GM18870 (cell line): Measurements from ENCODE around the gene XPR1.

Source experiments
- ATAC-seq: cut with Tn5 transposase; IDR thresholded peaks from one replicate; pipeline ENCODE4 v1.9.1; 2021; ENCODE audit warnings: moderate library complexity; ENCODE audit not compliant: unreplicated experiment

The XPR1 gene

DNA sequence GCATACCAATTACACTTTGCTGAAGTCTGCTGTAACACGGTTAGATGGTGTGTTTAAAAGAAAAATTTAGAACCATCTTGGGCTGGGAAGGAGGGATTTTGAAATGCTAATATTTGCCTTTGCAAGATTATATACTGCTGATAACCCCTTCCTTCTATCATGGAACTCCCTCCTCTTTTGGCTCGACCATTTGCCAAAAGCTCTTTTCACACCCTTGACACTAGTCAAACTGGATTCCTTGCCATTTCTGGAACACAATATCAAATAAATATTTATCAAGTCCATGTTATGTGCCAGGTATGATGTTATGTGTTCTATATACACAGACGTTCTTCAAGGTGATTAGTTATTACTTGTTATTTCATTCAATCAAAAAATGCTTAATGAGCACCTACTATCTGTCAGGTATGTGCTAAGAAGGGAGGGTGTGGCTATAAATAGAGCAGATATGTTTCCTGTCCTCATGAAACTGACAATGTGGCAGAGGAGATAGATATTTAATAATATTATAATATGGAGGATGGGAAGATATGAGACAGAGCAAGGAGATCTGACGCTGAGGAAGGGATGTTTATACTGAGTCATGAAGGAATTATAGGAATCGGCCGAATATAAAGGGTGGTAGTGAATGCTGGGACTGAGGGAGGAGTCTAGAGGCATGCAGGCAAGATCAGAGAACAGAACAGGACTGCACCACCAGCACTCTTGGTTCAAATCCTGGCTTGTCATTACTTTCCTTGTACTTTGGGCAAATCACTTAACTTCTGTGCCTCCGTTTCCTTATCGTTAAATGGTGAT lies 16.1 kb upstream of the XPR1 start:
- no peak for ATAC-seq

GRCh38 chr1:180616439-180616838 lies 15.4 kb upstream of the XPR1 start:
- no peak for ATAC-seq

DNA sequence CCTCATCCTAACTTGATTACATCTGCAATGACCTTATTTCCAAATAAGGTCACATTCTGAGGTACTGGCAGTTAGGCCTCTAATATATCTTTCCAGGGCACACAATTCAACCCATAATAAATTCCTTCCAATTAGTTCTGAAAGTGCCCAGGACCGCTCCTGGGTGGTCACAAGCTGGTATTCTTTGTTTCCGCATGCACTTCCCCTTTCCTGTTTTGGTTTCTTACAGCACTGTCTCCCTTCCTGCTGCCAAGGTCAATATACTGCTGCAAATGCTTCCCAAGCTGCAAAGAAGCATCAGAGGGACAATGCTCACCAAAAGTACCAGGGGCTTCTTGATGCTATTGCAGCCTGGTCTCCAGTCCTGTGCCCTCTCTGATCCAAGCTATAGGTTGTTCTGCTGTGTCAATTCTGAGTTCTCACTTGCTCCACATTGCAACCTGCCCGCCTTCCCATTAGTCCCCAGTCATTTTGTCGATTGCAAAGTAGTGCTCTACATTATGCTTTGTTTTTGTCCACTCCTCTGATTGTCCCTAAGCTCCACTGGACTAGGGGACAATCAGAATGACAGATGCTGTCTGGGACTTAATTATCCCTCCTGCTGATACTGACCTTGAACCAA lies 13.9 kb upstream of the XPR1 start:
- no peak for ATAC-seq

- ATAC-seq = no peak
These were observed 11.2 kb upstream of the XPR1 start for GRCh38 chr1:180620581-180620980.

- ATAC-seq = no peak
These were observed 8.9 kb upstream of the XPR1 start for GRCh38 chr1:180622658-180623508.

DNA sequence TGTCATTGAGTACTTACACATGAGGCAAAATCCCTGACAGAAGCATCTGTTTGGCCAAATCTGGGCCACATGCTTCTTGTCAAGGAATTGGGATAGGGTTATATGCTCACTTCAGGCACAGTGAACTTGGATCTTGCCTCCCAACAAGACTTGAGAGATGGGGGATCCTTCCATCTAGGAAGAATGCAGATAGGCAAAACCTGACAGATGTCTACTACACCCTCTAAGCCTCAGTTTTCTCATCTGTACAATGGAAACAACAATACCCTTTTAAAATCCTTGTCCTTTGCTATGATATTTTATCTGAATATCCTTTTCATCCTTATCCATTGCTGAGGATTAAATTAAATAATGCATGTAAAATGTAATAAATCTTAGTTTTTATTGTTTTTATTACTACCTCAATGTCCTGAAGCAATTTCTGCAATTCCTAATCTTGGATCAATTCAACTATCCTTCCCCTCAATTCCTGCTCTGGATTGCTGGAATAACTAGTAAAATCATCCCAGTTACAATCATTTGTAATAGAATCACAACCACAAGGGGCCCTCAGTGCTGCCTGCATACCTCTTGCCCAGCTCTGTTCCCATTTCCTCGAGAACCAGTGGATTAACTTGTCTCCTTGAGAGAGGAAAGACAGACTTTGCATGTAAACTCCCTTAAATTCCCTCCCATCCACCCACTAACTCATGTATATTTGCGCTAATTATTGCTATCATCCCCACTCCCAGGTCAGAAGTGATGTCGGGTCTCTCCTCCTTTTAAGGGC lies 8.1 kb upstream of the XPR1 start:
- no peak for ATAC-seq

GRCh38 chr1:180626711-180627110 lies 5.1 kb upstream of the XPR1 start:
- no peak for ATAC-seq

DNA sequence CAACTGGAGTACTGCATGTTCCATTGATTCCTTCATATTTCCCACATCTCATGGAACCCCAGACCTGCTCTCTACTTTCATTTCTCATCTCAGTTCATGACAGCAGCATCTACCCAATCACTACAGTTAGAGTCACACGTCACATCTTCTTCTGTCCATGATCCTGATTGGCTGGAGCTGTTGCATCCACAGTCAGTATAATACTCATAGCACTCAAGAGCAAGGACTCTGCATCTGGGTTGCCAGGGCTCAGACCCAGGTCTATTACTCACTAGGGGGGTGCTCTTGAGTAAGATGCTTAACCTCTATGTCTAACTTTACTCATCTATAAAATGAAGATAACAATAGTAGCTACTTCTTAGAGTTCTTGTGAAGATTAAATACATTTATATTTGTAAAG lies 4.4 kb upstream of the XPR1 start:
- no peak for ATAC-seq

- no peak for ATAC-seq
These were observed 3.2 kb upstream of the XPR1 start for GRCh38 chr1:180628646-180629045.

DNA sequence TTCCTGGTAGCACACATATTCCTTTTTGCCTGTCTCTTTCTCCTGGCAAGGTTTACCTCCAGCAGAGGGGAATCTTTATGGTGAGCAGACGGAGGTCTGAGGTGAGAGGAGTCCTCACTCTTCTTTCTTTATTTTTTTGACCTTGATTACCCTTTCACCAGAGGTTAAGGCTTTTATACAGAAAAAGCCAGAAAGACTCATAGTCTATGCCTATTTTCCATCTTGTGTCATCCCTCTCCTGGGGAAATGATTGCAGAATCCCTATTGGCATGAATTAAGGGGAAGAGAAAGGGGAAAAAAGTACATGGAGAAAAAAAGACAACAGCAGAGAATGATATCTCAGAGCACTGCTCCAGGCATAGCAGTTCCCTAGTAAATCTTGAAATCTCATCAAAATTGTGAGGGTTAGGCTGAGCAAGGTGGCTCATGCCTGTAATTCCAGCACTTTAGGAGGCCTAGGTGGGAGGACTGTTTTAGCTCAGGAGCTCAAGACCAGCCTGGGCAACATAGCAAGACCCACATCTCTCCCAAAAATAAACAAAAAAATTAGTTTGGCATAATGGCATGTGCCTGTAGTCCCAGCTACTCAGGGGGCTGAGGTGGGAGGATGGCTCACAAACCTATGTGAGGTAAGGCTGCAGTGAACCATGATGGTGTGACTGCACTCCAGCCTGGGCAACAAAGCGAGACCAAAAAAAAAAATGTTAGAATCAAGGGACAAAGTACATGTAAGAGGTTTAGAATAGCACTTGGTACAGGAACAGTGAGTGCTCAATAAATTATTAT lies 1.2 kb upstream of the XPR1 start:
- no peak for ATAC-seq

DNA sequence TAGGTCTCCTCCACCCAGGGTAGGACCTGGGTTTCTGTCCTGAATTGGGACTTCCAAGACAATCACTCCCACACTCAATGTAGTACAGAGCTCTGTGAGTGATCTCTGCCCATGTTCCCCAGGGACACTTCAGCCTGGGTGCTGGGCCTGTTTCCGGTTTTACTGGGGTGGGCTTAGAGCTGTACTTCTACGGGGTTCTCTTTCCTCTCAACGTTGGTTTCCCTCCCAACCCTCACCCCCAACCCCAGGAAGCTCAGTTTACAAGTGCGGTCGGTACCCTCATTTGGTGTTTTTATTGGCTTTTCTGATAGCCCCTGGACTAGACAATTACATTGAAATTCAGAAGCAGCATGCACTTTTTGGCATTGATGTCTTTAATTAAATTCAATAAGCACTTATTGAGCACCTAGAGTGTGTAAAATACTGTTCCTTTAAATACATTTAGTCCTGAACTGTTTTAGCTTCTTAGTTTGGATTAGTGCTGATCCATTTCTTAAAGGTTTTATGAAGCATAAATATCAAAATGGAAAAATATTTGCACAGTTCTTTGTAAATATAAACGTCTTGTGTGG lies 542 bp upstream of the XPR1 start:
- no peak for ATAC-seq

- peak; percentile 19 for ATAC-seq
These were observed 669 bp downstream of the XPR1 start for GRCh38 chr1:180632326-180633056.

DNA sequence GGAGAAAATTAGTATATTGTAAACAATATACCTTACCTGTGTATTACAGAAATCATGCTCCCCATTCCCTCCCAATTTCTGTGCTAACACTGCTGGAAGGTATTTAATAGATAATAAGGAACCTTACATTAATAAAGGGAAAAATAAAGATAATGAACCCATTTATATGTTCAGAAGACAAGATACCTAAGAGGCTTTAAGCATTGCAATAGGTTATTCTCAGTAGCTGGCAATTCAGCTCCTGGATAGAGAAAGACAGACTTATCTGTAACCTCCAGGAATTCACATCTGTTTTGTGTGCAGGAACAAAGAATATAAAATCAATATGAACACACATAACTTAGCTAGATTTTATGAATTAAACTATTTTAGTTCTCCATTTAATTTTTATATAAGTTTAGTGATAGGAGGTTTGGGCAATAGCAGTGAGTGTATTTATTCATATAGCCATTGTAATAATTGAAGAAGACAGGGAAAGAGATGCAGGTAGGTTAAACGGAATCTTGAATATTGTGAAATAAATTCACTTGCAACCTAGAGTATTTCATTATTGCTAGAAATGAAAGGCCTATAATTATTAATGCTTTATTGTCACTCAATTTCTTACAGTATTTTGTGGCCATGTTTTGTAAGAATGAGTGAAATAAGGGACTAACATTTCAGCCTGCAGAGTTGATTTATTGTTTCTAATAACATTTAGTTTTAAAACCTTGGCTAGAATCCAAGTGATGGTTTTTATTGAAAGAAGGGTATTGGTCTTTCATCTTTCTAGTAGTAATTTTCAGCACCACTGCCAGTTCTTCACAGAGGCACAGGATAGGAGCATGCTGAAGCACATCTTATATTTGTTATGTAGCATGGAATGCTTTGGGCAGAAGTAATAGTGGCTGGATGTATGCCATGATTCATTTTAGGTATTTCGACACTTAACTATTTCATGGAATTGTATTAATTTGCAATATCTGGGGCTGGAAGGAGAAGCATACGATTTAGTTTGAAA lies 1.5 kb downstream of the XPR1 start:
- no peak for ATAC-seq

DNA sequence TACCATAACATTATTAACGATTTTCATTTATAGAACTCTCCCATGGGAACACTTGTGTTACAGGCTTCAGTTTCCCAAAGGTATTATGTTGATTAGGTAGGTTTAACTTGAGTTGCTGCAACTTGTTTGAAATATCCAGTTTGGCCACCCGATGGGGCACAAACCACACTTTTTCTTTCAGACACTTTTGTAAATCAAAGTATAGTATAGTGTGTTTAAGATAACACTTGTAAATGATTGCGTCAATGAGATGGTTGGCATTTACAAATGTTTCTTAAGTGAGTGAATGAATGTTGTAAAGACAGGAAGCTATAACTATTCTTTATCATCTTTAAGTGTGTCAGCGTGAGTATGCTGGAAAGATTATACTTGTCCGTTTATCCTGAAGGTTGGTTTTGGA lies 4.3 kb downstream of the XPR1 start:
- ATAC-seq = no peak

- ATAC-seq = no peak
These were observed 8.0 kb downstream of the XPR1 start for GRCh38 chr1:180639871-180640270.

- ATAC-seq = no peak
These were observed 8.7 kb downstream of the XPR1 start for GRCh38 chr1:180640531-180640949.

DNA sequence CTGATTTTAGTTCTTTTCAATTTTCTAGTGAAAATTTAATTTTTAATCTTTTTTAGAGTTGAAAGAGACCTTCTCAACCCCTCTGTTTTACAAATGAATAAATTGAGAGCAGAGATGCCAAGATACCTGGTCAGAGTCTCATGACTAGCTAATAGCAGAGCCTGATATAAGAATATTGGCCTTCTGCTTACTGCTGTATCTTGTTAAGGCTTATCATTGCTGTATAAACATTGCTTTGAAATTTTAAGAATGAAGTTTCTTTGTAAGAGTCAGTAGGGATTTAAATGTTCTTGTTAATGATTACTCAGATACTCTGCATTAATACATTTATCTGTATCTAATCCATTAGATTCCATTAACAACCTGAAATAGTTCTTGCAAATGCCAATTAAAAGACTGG lies 9.8 kb downstream of the XPR1 start:
- no peak for ATAC-seq

DNA sequence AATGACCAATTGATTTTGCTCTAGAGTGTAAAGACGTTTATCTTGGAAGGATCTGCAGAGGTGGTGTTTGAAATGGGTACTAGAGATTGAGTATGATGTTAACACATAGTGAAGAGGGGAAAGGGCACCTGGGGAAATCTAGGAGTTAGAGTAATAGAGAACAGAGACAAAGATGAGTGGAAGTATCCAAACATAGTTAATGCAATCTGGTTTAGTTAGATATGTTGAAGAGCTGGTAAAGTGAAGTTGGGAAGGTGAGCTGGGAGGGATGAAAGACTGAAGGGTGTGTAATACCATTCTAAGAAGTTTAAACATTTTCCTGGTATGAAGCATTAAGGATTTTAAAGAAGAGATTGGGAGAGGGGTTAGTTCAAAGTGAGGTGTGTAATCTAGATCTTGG lies 11.0 kb downstream of the XPR1 start:
- ATAC-seq = no peak
